ENCODE results near the gene MED13L. TPM values are rescaled to one million over a fixed set of nuclear protein-coding genes. Genes with fewer than 3 reads are reported as not detected.

Gene MED13L
- total and polyA plus RNA-seq, 2 donors (not counting 3 experiments of a cell fraction or from before 2014, with no cell fraction given): 27.4 to 93.6 TPM

GRCh38 chr12:116245189-116245588, 32.3 kb downstream of the MED13L start:
- Histone ChIP-seq H2AFZ (ENCODE audit: low read depth, low read length) (no peak overlapping the region), H3K27me3 (ENCODE audit: control insufficient read depth in 2 of 2, insufficient read depth in 2 of 2, low read length in 2 of 2) (no peaks in the 10 kb centered on the region), H3K4me1 (ENCODE audit: control insufficient read depth, extremely low read depth, insufficient read depth, low read length) (peaks cover 22% of the 10 kb centered on the region), H3K4me3 (replicated peaks in 1 of 3; ENCODE audit: insufficient read depth in 1 of 3, low read depth in 1 of 3, low read length in 3 of 3) (no peak overlapping the region), H3K4me2 (ENCODE audit: insufficient read depth, low read length) (no peak overlapping the region), H3K27ac (ENCODE audit: insufficient read depth, low read depth, low read length) (no peak overlapping the region), H3K9ac (replicated peaks; ENCODE audit: extremely low read depth, insufficient read depth, low read length) (no peak overlapping the region), H4K20me1 (replicated peaks; ENCODE audit: control insufficient read depth, extremely low read depth, insufficient read depth, low read length) (peaks cover 41% of the 10 kb centered on the region), H3K9me1 (replicated peaks; ENCODE audit: control insufficient read depth, extremely low read depth, insufficient read depth, low read length) (no peaks in the 10 kb centered on the region), H3K79me2 (ENCODE audit: control insufficient read depth, insufficient read depth, low read length) (peaks cover 95% of the 10 kb centered on the region), H3K9me3 (replicated peaks; ENCODE audit: control insufficient read depth, insufficient read depth, low read length) (no peaks in the 10 kb centered on the region), H3K36me3 (ENCODE audit: control insufficient read depth in 2 of 2, extremely low read depth in 1 of 2, insufficient read depth in 2 of 2, low read length in 2 of 2) (no peaks in the 10 kb centered on the region)
- intact Hi-C loops (cut with micrococcal nuclease) (no loop called here), dilution Hi-C loops (cut with MboI; ENCODE audit: extremely low pct_ligation_motif_present, low sequenced_read_pairs) (no loop called here)
- no TSS peak for BruUV-seq (replicated peaks)
- TF ChIP-seq, protein P1, sequence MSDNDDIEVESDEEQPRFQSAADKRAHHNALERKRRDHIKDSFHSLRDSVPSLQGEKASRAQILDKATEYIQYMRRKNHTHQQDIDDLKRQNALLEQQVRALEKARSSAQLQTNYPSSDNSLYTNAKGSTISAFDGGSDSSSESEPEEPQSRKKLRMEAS (IDR thresholded peaks at IDR 0.05; ENCODE audit: insufficient read depth, insufficient read length): no peak
- TF ChIP-seq, protein P2, sequence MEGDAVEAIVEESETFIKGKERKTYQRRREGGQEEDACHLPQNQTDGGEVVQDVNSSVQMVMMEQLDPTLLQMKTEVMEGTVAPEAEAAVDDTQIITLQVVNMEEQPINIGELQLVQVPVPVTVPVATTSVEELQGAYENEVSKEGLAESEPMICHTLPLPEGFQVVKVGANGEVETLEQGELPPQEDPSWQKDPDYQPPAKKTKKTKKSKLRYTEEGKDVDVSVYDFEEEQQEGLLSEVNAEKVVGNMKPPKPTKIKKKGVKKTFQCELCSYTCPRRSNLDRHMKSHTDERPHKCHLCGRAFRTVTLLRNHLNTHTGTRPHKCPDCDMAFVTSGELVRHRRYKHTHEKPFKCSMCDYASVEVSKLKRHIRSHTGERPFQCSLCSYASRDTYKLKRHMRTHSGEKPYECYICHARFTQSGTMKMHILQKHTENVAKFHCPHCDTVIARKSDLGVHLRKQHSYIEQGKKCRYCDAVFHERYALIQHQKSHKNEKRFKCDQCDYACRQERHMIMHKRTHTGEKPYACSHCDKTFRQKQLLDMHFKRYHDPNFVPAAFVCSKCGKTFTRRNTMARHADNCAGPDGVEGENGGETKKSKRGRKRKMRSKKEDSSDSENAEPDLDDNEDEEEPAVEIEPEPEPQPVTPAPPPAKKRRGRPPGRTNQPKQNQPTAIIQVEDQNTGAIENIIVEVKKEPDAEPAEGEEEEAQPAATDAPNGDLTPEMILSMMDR (IDR thresholded peaks at IDR 0.05; ENCODE audit: extremely low read depth in 1 of 2, insufficient read depth in 1 of 2, low read depth in 1 of 2, low read length in 2 of 2): no peak
- TF ChIP-seq GATA2 (IDR thresholded peaks at IDR 0.05; ENCODE audit: insufficient read depth, insufficient read length, low read depth, low read length): no peak
- TF ChIP-seq POLR2A (IDR thresholded peaks at IDR 0.05; ENCODE audit: low read depth, low read length): no peak
- TF ChIP-seq EZH2 (IDR thresholded peaks at IDR 0.05; ENCODE audit: borderline replicate concordance, low read depth, low read length, severe bottlenecking): no peak
- no peak for TF ChIP-seq MYC (IDR thresholded peaks at IDR 0.05; ENCODE audit: low read depth, low read length)
- no peak for TF ChIP-seq JUN (IDR thresholded peaks at IDR 0.05; ENCODE audit: borderline replicate concordance, insufficient read depth, insufficient read length, low read depth)
- TF ChIP-seq POLR2AphosphoS5 (IDR thresholded peaks at IDR 0.05; ENCODE audit: insufficient read depth, low read depth, low read length): no peak
- no peak for TF ChIP-seq FOS (IDR thresholded peaks at IDR 0.05; ENCODE audit: borderline replicate concordance, insufficient read depth, low read length)
- ChIA-PET POLR2A (no interaction called here), CTCF (interaction anchor here (0.8 to 1.8 kb wide), 9 partner anchors 9 to 256 kb away, joined by 3 to 7 read pairs (median 3); no protein-coding TSS in a partner anchor)
- DNase-seq (ENCODE audit: low read depth, low spot score) (no peak), FAIRE-seq (no peak)
